Measurements from ENCODE around the gene RPL34. TPM values are rescaled to one million over a fixed set of nuclear protein-coding genes. Genes with fewer than 3 reads are reported as not detected.

RPL34 gene
- polyA plus RNA-seq, 3 donors: 1,490 to 2,624 (median 1,519) TPM

DNA sequence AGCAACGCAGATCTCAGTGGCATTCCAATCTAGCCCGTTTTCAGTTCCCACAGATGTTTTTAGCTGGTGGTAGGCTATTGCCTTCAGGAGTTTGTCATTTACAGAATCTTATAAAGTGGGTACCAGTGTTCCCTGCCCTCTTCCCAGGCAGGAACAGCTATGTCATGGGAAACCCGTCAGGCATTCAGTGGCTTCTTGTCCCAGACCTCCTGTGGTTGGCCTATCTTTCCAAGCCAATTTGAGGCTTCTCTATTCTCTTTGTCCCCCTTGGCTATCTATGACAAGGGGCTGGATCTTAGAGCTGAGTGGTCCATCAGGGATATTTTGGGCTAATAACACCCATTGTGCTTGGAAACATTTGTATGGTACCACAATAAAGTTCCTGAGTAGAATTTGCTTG lies 33.6 kb upstream of the RPL34 start:
- Histone ChIP-seq H3K4me2 (replicated peaks; ENCODE audit: extremely low read depth, low read length, poor library complexity, severe bottlenecking) (no peak overlapping the region), H3K79me2 (ENCODE audit: insufficient read depth, low read length) (no peaks in the 10 kb centered on the region), H3K9me3 (replicated peaks in 1 of 2; ENCODE audit: control insufficient read depth in 1 of 2, insufficient read depth in 1 of 2, low read length in 2 of 2) (no peaks in the 10 kb centered on the region), H3K27me3 (ENCODE audit: control insufficient read depth in 2 of 2, insufficient read depth in 2 of 2, low read length in 2 of 2) (no peaks in the 10 kb centered on the region), H3K4me3 (replicated peaks in 1 of 3; ENCODE audit: low read depth in 2 of 3, low read length in 3 of 3) (no peak overlapping the region), H4K20me1 (ENCODE audit: insufficient read depth, low read length) (no peaks in the 10 kb centered on the region), H2AFZ (ENCODE audit: insufficient read depth, low read depth, low read length, poor library complexity, severe bottlenecking) (no peak overlapping the region), H3K9ac (ENCODE audit: insufficient read depth, low read length, poor library complexity, severe bottlenecking) (no peak overlapping the region), H3K4me1 (ENCODE audit: control insufficient read depth in 1 of 2, insufficient read depth in 2 of 2, low read length in 2 of 2) (no peaks in the 10 kb centered on the region), H3K27ac (ENCODE audit: low read depth in 1 of 2, low read length in 2 of 2) (no peak overlapping the region), H3K36me3 (replicated peaks in 1 of 2; ENCODE audit: control insufficient read depth in 1 of 2, insufficient read depth in 2 of 2, low read length in 2 of 2) (no peaks in the 10 kb centered on the region)
- Mint-ChIP-seq H3K4me3 (no peak overlapping the region), H3K9me3 (peaks cover 0 to 1% (median 0%) of the 10 kb centered on the region in 7 donors), H3K36me3 (peaks cover 5% of the 10 kb centered on the region in 2 donors), H3K4me1 (peaks cover 5% of the 10 kb centered on the region), H3K27ac (no peak overlapping the region), H3K27me3 (ENCODE audit: low read depth in 3 of 3) (peaks cover 0 to 1% (median 0%) of the 10 kb centered on the region in 3 donors)
- TF ChIP-seq, protein P1, sequence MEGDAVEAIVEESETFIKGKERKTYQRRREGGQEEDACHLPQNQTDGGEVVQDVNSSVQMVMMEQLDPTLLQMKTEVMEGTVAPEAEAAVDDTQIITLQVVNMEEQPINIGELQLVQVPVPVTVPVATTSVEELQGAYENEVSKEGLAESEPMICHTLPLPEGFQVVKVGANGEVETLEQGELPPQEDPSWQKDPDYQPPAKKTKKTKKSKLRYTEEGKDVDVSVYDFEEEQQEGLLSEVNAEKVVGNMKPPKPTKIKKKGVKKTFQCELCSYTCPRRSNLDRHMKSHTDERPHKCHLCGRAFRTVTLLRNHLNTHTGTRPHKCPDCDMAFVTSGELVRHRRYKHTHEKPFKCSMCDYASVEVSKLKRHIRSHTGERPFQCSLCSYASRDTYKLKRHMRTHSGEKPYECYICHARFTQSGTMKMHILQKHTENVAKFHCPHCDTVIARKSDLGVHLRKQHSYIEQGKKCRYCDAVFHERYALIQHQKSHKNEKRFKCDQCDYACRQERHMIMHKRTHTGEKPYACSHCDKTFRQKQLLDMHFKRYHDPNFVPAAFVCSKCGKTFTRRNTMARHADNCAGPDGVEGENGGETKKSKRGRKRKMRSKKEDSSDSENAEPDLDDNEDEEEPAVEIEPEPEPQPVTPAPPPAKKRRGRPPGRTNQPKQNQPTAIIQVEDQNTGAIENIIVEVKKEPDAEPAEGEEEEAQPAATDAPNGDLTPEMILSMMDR (IDR thresholded peaks at IDR 0.05): no peak
- no CpG with 5 or more reads among the region's 3 CpGs for WGBS (ENCODE audit: insufficient coverage)
- DNase-seq: no peak
- intact Hi-C loops (cut with micrococcal nuclease): no loop called here

DNA sequence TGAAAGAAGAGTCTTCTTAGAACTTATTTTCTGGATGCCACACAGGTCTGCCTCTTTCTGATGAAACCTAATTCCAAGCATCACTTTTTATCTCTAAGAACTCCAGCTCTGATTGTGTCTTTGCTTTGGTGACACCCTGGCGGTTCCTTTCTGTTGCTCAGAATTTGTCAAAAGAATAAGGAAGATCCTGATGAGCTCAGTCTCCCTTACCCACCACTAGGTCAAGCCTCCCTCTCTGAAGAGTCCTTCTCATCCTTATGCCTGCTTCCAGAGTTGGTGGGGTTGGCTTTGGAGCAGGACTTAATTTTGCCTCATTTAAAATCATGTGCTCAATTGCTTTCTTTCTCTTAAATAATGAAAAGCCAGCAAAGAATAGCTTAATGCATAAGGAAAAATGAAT lies 31.5 kb upstream of the RPL34 start:
- Histone ChIP-seq H3K4me1 (ENCODE audit: control insufficient read depth in 1 of 2, insufficient read depth in 2 of 2, low read length in 2 of 2) (no peaks in the 10 kb centered on the region), H3K27me3 (ENCODE audit: control insufficient read depth in 2 of 2, insufficient read depth in 2 of 2, low read length in 2 of 2) (no peaks in the 10 kb centered on the region), H3K9ac (ENCODE audit: insufficient read depth, low read length, poor library complexity, severe bottlenecking) (no peak overlapping the region), H3K79me2 (ENCODE audit: insufficient read depth, low read length) (no peaks in the 10 kb centered on the region), H3K4me2 (replicated peaks; ENCODE audit: extremely low read depth, low read length, poor library complexity, severe bottlenecking) (no peak overlapping the region), H3K36me3 (replicated peaks in 1 of 2; ENCODE audit: control insufficient read depth in 1 of 2, insufficient read depth in 2 of 2, low read length in 2 of 2) (no peaks in the 10 kb centered on the region), H4K20me1 (ENCODE audit: insufficient read depth, low read length) (no peaks in the 10 kb centered on the region), H3K9me3 (replicated peaks in 1 of 2; ENCODE audit: control insufficient read depth in 1 of 2, insufficient read depth in 1 of 2, low read length in 2 of 2) (no peaks in the 10 kb centered on the region), H3K27ac (ENCODE audit: low read depth in 1 of 2, low read length in 2 of 2) (no peak overlapping the region), H2AFZ (ENCODE audit: insufficient read depth, low read depth, low read length, poor library complexity, severe bottlenecking) (no peak overlapping the region), H3K4me3 (replicated peaks in 1 of 3; ENCODE audit: low read depth in 2 of 3, low read length in 3 of 3) (no peak overlapping the region)
- Mint-ChIP-seq H3K9me3 (peaks cover 1 to 5% (median 3%) of the 10 kb centered on the region in 7 donors), H3K27me3 (ENCODE audit: low read depth in 3 of 3) (peaks cover 0 to 3% (median 0%) of the 10 kb centered on the region in 3 donors), H3K4me3 (no peak overlapping the region), H3K36me3 (peaks cover 5 to 7% of the 10 kb centered on the region in 2 donors), H3K4me1 (no peaks in the 10 kb centered on the region), H3K27ac (no peak overlapping the region)
- no CpG with 5 or more reads among the region's 1 CpG for WGBS (ENCODE audit: insufficient coverage)
- no peak for DNase-seq
- intact Hi-C loops (cut with micrococcal nuclease): no loop called here
- TF ChIP-seq, protein P1 (IDR thresholded peaks at IDR 0.05): no peak

Data from CD14-positive monocyte (primary cell).